Epithelial cell of esophagus (primary cell): Measurements from ENCODE around the gene CSN1S1.

ENCODE experiments used
- DNase-seq: peaks from one replicate; pipeline ENCODE4 v3.0.0; 2010; ENCODE audit warnings: low read depth
- H3K4me3 ChIP-seq: 2 replicates; pipeline ENCODE4 v1.5.1; 2011; ENCODE audit warnings: mild to moderate bottlenecking, low read length, control low read depth
- CTCF ChIP-seq: IDR thresholded peaks from 2 replicates; pipeline ENCODE4 v1.5.1; 2011; ENCODE audit warnings: low read depth, mild to moderate bottlenecking, low read length, control low read depth, inconsistent platforms; ENCODE audit not compliant: insufficient read depth; ENCODE audit errors: missing control alignments

Gene CSN1S1, protein sequence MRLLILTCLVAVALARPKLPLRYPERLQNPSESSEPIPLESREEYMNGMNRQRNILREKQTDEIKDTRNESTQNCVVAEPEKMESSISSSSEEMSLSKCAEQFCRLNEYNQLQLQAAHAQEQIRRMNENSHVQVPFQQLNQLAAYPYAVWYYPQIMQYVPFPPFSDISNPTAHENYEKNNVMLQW

DNA sequence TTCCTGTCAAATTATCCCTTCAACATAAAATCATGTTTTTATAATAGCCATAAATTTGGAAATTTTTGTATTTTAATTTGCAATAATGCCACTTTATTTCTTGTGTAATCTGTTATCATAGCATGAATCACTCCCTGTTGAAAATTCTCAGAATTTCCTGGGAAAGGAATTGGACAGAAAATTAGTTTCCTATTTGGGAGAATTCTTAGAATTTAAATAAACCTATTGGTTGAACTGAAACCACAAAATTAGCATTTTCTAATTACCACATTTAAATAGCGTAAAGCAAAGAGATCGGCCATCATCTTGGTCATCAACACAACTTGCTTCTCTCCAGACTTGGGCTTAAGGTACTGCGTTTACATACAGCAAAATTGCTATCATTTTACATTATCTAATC is at the start of gene CSN1S1:
Gene CSN1S1 (plus strand): TSS at position 301 of the 400 bp plus-strand sequence. CDS start 1,488 bp downstream, outside the sequence.
- H3K4me3 ChIP-seq, result no peak within 1 kb of the TSS
- DNase-seq, result no peak
- no peak for TF ChIP-seq CTCF

- TF ChIP-seq CTCF, result peak; percentile 93
- peak; percentile 64 for DNase-seq
- H3K4me3 ChIP-seq, result no peak overlapping the region
These were observed 49.6 kb upstream of the CSN1S1 start for GRCh38 chr4:69881173-69881773.

DNA sequence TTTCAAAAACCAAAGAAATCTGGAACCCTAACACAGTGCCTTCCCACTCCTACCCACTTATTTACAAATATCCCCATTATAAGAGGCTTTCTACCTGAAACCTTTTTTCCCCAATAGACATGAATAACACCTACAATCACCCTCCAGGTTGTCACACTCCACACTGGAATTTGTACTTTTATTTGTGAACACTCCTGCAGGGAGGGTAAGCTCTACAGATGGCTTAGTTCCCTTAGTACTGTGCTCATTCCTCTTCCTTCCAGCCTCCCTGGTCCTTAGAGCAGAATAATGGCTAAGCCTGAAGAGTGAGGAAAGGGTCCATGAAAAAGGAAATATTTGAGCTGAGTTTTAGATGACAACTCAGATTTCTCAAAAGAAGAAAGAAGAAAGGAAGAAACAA is 48.7 kb upstream of the CSN1S1 start:
- TF ChIP-seq CTCF, result no peak
- DNase-seq, result no peak

GRCh38 chr4:69888336-69888735 is 42.5 kb upstream of the CSN1S1 start:
- DNase-seq, result peak; percentile 35
- H3K4me3 ChIP-seq, result no peak overlapping the region
- TF ChIP-seq CTCF, result no peak

More for the DNA sequence above, 48.7 kb upstream of the CSN1S1 start:
- H3K4me3 ChIP-seq, result no peak overlapping the region

DNA sequence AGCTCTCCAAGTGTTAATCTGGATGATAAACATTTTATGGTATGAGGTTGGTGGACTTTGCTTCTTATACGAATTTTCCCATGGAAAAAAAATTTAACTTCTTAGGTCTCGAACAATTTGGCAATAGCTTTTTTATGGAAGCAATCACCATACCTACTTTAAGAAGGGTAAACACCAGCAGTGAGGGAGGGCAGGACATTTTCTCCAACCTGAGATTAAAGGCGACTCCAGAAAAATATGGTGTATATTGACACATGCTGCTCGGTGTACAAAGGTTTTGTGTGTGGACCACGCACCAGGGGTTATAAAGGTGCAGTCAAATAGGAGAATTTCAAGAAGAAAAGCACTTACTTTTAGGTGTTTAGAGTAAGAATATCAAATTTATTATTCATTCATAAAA is 36.7 kb upstream of the CSN1S1 start:
- no peak for TF ChIP-seq CTCF
- no peak overlapping the region for H3K4me3 ChIP-seq
- no peak for DNase-seq

DNA sequence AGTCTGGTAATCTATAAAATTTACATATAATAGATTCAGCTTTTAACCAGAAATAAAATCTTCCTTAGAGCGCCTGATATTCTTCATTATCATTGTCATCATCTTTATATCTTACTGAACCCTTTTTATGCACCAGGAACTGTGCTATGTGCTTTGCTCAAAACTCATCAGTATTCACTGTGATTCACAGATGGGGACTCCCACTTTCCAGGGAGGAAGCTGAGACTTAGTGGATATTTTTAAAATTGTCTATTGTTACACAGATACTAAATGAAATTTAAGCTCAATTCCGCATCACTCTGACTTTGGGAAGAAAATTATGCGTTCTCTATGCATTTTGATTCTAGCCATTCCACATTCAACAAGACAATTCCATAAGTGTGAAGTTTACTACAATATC is 36.1 kb upstream of the CSN1S1 start:
- TF ChIP-seq CTCF, result no peak
- H3K4me3 ChIP-seq, result no peak overlapping the region
- no peak for DNase-seq
